ENCODE results near the gene KCTD11.

DNA sequence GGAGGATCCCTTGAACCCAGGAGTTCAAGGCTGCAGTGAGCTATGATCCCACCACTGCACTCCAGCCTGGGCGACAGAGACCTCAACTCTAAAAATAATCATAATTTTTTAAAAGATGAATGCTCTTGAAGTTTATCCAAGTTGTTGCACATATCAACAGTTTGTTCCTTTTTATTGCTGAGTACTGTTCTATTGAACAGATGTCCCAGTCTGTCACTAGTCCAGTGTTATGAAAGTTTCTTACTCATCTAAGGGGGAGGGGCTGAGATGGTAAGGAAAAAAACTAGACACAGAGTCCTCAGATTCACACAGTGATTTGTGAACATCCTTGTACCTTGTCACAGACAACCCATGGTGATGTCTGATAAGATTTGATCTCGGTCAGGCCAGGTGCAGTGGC is 11.8 kb upstream of the KCTD11 start:
- TF ChIP-seq, protein P1, sequence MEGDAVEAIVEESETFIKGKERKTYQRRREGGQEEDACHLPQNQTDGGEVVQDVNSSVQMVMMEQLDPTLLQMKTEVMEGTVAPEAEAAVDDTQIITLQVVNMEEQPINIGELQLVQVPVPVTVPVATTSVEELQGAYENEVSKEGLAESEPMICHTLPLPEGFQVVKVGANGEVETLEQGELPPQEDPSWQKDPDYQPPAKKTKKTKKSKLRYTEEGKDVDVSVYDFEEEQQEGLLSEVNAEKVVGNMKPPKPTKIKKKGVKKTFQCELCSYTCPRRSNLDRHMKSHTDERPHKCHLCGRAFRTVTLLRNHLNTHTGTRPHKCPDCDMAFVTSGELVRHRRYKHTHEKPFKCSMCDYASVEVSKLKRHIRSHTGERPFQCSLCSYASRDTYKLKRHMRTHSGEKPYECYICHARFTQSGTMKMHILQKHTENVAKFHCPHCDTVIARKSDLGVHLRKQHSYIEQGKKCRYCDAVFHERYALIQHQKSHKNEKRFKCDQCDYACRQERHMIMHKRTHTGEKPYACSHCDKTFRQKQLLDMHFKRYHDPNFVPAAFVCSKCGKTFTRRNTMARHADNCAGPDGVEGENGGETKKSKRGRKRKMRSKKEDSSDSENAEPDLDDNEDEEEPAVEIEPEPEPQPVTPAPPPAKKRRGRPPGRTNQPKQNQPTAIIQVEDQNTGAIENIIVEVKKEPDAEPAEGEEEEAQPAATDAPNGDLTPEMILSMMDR (IDR thresholded peaks at IDR 0.05; ENCODE audit: low read length), result no peak
- TF ChIP-seq EZH2 (IDR thresholded peaks at IDR 0.05; ENCODE audit: borderline replicate concordance, low read length), result no peak
